GM10266 (cell line): ENCODE results near the gene DYNC1H1.

Experiments
- DNase-seq: peaks from one replicate; pipeline ENCODE4 v3.0.0; 2012; ENCODE audit errors: extremely low spot score
- TF ChIP-seq, protein P1 (sequence below): IDR thresholded peaks from 2 replicates; pipeline ENCODE4 v1.5.1; 2012; ENCODE audit warnings: mild to moderate bottlenecking, low read depth; ENCODE audit not compliant: control insufficient read depth, insufficient read depth; ENCODE audit errors: missing control alignments

The DYNC1H1 gene

DNA sequence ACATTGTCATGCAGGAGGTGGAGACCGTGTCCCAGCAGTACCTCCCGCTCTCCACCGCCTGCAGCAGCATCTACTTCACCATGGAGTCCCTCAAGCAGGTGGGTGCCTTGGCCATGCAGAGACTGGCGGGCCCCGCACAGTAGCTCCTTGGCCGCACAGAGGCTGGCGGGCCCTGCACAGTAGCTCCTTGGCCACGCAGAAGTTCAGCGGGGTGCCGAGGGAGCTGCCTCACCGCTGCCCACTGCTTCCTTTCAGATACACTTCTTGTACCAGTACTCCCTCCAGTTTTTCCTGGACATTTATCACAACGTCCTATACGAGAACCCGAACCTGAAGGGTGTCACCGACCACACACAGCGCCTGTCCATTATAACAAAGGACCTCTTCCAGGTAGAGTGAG is 74.8 kb downstream of the DYNC1H1 start:
- no peak for DNase-seq
- TF ChIP-seq, protein P1, sequence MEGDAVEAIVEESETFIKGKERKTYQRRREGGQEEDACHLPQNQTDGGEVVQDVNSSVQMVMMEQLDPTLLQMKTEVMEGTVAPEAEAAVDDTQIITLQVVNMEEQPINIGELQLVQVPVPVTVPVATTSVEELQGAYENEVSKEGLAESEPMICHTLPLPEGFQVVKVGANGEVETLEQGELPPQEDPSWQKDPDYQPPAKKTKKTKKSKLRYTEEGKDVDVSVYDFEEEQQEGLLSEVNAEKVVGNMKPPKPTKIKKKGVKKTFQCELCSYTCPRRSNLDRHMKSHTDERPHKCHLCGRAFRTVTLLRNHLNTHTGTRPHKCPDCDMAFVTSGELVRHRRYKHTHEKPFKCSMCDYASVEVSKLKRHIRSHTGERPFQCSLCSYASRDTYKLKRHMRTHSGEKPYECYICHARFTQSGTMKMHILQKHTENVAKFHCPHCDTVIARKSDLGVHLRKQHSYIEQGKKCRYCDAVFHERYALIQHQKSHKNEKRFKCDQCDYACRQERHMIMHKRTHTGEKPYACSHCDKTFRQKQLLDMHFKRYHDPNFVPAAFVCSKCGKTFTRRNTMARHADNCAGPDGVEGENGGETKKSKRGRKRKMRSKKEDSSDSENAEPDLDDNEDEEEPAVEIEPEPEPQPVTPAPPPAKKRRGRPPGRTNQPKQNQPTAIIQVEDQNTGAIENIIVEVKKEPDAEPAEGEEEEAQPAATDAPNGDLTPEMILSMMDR: no peak

DNA sequence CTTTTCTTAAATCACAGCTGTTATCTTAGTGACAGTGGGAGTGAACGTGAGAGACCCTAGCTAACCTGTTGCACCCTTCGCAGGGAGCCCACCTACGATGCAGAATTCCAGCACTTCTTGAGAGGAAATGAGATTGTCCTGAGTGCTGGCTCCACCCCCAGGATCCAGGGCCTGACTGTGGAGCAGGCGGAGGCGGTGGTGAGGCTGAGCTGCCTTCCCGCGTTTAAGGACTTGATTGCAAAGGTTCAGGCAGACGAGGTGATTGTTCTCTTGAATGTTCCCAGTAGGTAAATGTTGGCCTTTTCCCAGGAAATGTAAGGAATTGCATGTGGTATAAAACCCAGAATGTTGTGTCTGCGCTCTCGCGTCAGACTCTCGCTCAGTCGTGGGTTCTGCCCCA is 75.8 kb downstream of the DYNC1H1 start:
- TF ChIP-seq, protein P1: no peak

DNA sequence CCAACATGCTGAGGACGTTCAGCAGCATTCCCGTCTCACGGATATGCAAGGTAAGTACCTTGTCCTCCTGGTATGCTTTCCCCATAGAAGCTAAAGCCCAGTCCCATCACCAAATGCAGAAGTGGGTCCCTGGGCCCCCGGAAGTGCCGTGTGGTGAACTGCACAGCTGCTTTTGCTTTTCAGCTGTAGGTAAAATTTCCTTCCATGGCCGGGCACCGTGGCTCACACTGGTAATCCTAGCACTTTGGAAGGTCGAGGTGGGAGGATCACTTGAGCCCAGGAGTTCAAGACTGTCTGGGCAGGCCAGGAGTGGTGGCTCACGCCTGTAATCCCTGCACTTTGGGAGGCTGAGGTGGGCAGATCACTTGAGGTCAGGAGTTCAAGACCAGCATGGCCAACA is 78.3 kb downstream of the DYNC1H1 start:
- TF ChIP-seq, protein P1: no peak
- no peak for DNase-seq

More for the DNA sequence above, 75.8 kb downstream of the DYNC1H1 start:
- DNase-seq: no peak

DNA sequence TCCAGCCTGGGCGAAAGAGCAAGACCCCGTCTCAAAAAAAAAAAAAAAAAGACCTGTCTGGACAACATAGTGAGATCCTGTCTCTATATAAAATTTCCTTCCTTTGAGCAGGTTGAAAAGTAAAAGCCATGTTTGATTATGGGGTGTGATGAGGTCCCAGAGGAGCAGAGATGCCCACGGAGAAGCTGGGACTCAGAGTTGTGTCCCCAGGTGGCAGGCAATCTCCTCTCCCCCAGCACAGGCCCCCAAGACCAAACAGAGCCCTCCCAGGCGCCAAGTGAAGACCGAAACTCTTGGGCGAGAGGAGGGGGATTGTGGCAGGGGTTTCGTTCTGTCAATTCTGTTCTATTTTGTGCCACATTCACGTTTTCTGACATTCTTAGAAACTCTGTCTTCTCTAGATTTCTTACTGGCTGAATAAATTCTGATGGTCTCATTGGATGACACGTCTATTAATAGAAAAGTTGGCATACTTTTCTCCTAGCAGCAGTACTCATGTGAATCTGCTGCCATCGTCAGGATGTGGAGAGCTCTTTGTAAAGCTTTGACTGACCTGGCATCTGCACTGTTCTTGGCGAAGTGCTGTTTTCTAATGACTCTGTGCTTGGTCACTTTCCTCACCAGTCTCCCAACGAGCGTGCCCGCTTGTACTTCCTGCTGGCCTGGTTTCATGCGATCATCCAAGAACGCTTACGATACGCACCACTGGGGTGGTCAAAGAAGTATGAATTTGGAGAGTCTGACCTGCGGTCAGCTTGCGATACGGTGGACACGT is 79.1 kb downstream of the DYNC1H1 start:
- TF ChIP-seq, protein P1: no peak
- DNase-seq: no peak

DNA sequence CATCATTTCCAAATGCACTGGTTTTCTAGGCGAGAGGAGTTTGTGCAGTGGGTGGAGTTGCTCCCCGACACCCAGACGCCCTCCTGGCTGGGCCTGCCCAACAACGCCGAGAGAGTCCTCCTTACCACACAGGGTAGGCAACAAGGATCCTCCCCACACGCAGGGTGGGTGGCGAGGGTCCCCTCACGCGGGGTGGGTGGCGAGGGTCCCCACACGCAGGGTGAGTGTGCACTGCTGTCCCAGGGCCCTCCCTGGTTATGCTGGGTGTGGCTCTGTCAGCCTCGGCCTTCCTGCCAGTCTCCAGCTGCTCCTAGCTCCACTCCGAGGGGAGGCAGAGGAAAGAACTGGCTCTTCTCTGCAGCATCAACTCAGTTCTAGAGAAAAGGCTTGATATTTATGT is 80.2 kb downstream of the DYNC1H1 start:
- TF ChIP-seq, protein P1: no peak
- DNase-seq: no peak

DNA sequence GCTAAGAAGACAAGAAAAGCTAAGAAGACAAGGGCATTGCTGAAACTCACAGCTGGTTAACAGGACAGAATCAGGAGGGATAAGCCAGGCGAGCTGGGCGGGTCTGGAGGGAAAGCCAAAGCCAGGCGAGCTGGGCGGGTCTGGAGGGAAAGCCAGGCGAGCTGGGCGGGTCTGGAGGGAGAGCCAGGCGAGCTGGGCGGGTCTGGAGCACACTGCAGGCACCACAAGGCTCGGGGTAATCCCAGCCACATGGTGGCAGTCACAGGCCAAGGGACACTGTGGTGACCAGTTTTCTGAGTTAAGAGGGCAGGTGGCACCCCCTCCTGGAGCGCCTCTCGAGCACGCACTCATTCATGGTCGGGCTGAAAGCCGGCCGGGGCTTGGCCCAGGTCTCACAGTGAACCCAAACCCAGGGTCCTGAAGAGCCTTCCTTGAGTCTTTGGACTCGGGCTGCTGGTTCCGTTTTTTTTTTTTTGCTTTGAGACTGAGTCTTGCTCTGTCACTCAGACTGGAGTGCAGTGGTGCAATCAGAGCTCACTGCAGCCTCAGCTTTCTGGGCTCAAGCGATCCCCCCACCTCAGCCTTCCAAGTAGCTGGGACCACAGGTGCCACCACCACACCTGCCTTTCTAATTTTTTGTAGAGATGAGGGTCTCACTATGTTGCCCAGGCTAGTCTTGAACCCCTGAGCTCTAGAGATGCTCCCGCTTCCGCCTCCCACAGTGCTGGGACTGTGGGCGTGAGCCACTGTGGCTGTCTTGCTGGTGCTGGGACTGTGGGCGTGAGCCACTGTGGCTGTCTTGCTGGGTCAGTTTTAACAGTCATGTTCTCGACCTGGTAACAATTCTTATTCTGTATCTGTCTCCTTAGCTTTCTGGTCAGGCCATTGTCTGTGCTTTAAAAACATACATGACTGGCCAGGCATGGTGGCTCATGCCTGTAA is 82.2 kb downstream of the DYNC1H1 start:
- TF ChIP-seq, protein P1: peak; percentile 33
- no peak for DNase-seq
